Testis (tissue), 2 donors: ENCODE data around the gene STEAP2.

Experiments
- CTCF ChIP-seq, 3 experiments: fragments of 450-650 bp in 2 of 3; fragments of 200-600 bp in 1 of 3; sonication (generic) in 1 of 3; IDR thresholded peaks; one replicate each; pipeline ENCODE4 v1.5.1; 2016 to 2019; ENCODE audit warnings: antibody characterized with exemption in 3 of 3, mild to moderate bottlenecking in 2 of 3, moderate library complexity in 1 of 3
- POLR2A ChIP-seq: fragments of 450-650 bp; IDR thresholded peaks from one replicate; pipeline ENCODE4 v1.6.1; 2017; ENCODE audit warnings: antibody characterized with exemption, mild to moderate bottlenecking, moderate library complexity

DNA sequence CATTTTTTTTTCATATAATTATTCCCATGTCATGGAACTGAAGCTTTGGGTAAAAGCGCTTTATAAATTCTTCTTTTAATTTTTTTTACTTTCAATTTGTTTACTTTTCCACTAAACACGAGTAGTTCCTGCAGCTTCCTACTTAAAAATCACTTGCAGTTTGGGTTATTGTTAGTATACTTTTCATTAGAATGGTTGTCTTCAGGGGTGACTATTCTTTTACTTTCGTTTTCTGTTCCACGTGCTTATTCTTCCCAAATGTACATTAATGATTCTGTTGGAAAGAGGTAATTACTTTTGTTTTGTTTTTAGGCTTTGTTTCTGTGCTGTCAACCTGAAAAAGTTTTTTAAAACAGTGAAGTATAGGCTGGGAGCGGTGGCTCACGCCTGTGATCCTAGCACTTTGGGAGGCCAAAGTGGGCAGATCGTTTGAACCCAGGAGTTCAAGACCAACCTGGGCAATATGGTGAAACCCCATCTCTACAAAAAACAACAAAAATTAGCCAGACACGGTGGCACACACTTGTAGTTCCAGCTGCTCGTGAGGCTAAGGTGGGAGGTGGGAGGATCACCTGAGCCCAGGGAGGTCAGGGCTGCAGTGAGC, 28.2 kb downstream of the STEAP2 start:
- no peak for TF ChIP-seq CTCF (IDR thresholded peaks at IDR 0.05)
- TF ChIP-seq POLR2A, result no peak
